GM12873 (cell line): Measurements from ENCODE around the gene HOXD9.

Experiments
- TF ChIP-seq, protein P1 (sequence below): IDR thresholded peaks from 2 replicates; pipeline ENCODE4 v1.5.1; 2012; ENCODE audit warnings: low read depth, mild to moderate bottlenecking, moderate library complexity, low read length, control low read depth; ENCODE audit not compliant: insufficient read depth; ENCODE audit errors: missing control alignments

Gene HOXD9

DNA sequence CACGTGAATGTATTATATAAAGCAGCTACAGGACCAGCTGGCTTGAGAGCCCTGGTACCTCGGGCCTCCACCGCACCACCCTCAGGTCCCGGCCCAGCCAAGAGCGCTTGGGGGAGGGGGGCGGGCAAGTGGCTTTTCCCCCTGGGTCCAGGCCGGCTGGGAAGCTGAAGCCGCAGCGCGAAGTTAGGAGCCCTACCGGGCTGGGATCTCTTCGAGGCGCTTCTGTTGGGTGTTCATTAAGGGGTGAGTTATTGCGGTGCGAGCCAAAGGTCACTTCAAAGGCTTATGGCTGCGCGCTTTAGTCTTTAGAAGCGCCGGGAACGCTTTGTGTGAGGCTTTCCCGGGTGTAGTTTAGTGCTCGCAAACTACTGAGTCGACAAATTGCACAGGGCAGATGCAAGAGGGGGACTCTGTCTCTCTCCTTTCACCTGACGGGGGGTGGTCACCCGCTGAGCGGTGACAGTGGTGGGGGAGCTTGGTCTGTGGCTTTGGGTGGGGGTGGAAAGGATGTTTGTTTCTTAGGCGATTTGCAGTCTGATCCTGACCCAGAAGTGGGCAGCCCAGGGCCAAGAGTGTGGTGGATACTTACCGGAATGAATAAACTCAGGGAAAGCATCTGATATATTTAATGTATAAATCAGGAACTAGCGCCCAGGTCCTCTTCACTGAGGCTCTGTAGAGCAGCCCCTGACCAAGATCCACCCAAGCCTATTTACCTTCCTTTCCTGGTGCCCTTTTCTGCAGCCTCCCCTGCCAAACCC lies 40.6 kb downstream of the HOXD9 start:
- TF ChIP-seq, protein P1, sequence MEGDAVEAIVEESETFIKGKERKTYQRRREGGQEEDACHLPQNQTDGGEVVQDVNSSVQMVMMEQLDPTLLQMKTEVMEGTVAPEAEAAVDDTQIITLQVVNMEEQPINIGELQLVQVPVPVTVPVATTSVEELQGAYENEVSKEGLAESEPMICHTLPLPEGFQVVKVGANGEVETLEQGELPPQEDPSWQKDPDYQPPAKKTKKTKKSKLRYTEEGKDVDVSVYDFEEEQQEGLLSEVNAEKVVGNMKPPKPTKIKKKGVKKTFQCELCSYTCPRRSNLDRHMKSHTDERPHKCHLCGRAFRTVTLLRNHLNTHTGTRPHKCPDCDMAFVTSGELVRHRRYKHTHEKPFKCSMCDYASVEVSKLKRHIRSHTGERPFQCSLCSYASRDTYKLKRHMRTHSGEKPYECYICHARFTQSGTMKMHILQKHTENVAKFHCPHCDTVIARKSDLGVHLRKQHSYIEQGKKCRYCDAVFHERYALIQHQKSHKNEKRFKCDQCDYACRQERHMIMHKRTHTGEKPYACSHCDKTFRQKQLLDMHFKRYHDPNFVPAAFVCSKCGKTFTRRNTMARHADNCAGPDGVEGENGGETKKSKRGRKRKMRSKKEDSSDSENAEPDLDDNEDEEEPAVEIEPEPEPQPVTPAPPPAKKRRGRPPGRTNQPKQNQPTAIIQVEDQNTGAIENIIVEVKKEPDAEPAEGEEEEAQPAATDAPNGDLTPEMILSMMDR: no peak

DNA sequence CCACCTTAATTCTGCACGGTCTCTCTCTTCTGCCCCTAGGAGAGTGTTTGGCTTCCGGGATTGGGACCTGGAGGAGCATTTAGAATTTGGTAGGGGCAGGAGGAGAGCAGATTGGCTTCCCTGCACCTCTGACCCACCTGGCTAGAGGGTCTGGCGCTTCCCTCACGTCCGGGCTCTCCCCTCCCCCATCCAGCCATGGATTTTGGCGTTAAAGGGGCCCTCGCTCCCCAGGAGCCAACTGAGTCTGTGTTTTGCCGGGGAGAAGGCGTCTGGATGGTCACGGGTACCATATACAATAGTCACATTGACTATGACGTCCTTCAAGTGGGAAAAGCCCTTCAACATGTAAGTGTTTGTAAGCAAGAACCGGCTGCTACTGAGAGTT lies 41.1 kb downstream of the HOXD9 start:
- TF ChIP-seq, protein P1: no peak

DNA sequence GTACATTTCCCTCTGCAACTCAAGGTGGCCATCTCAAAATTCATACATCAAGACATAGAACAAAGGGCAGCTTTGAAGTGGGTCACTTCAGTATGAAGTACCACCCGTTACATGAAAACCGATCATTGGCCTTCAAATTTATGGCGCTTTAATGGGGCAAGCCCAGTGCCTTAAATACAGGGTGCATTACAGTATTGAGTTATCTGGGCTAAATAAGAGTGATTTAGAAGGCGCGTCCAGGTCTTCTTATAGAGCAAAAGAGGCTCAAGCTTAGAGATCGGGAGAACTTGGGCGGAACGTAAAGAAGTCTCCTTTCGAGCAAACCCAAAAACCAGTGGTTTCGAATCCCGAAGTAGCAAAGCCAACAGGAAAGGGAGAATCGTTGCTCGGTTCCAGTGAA lies 41.7 kb downstream of the HOXD9 start:
- TF ChIP-seq, protein P1: no peak

DNA sequence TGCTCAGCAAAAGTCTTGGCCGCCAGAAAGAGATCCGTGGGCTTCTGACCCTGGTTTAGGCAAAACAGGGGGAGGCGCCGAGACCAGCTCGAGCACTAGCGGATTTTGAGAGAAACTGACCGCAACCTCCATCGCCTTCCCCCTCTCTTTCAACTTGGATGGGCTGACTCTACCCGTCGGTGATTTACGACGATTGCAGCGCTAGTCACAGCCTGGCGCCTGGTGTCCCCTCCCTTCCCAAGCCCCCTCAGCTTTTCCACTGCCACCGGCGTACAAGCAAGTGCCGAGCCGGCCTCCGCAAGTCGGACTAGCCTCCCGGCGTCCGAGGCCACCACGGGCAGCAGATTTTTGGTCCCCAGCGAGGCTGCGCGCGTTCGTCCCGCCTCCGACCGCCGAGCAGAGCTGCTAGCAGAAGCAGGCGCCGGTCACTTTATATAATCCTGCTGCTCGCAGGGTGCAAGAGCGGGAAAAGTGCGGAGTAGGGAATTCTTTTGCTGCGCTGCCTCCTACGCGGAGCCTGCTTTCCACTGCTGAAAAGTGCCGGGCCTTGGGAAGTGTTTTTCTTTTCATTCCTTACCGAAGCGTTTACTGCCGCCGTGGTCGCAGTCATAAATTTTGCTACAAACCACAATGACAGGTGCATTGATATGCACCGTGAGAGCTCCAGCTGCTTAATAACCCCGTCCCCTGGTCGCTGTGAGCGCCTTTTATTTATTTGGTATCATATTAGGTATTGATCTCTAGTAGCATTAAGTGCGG lies 42.3 kb downstream of the HOXD9 start:
- TF ChIP-seq, protein P1: no peak

DNA sequence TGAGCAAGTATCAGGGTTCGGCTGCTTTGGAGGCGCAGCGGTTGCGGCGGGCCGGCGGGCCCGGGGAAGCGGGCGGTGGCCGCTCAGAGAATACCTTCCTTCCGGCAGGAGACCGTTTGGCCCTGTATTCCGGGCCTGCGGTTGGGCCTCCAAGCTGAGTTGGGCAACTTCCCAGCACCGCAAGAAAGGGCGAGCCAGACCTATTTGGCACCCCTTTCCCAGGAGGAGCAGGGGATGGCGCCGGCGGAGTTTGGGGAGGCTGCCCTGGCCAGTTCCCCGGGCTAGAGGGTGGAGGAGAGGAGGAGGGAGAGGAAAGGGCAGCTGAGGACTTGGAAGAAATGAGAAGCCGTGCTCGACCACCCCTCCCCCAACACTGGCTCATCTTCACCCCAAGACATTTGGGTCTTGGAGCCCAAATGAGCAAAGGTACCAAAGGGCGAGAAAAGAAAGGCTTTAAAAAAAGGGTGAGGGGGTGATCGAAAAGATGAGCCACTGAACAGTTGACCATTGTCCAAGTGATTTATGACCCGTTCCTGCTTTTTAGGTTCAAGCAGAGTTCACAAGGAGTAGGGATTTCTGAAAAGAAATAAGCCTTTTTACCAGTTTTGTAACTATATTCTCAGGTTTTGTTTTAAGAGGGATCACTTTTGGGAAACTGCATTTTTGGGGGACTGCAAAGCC lies 43.0 kb downstream of the HOXD9 start:
- TF ChIP-seq, protein P1: no peak

DNA sequence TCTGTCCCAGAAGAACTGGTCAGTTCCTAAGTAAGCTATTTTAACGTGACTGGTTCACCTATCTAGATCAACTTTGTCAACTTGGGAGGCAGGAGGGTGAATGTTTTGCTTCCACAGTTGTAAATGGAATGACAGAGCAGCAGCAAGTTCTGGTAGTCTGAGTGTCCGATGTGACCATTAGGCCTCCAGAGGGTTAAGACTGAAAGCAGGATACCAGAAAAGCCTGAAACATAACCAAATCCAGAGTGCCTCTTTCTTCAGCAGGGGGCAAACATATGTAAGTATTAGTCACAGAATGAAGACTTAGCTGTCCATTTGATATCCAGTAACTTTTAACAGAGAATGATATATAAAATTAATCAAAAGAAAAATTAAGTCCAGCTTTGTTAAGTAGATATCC lies 43.8 kb downstream of the HOXD9 start:
- TF ChIP-seq, protein P1: no peak

DNA sequence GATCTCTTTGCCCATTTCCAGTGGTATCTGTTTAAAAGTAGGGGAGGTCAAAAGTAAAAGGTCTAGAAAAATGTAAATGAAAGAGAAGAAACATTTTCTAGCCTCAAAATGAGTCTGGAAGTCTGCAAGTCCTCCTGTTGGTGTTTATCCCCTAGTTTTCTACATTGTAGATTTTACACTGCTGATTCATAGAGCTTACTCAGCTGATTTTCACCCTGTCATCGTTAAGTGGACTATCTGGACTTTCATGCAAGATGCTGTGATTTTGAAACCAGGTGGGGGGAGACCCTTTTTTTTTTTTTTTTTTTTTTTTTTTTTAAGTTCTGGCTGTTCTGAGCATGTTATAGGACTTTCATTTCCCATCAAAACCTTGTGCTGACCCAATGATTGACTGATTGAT lies 44.9 kb downstream of the HOXD9 start:
- TF ChIP-seq, protein P1: no peak
